T-helper 9 cell (primary cell): ENCODE data around the gene OFD1.

Source experiments
- DNase-seq: peaks from one replicate; pipeline ENCODE4 v3.0.0-alpha.2; 2020

OFD1 gene

GRCh38 chrX:13752646-13753045 lies 18.1 kb downstream of the OFD1 start:
- DNase-seq: no peak

GRCh38 chrX:13754765-13755164 lies 20.2 kb downstream of the OFD1 start:
- no peak for DNase-seq

GRCh38 chrX:13755254-13755653 lies 20.7 kb downstream of the OFD1 start:
- DNase-seq: no peak

GRCh38 chrX:13756381-13756780 lies 21.8 kb downstream of the OFD1 start:
- DNase-seq: no peak

- DNase-seq: no peak
These were observed 24.7 kb downstream of the OFD1 start for GRCh38 chrX:13759152-13759718.

- no peak for DNase-seq
These were observed 25.9 kb downstream of the OFD1 start for GRCh38 chrX:13760426-13760825.

- DNase-seq: no peak
These were observed 27.3 kb downstream of the OFD1 start for GRCh38 chrX:13761606-13762414.

- no peak for DNase-seq
These were observed 28.9 kb downstream of the OFD1 start for GRCh38 chrX:13763489-13763888.

- no peak for DNase-seq
These were observed 29.7 kb downstream of the OFD1 start for GRCh38 chrX:13764281-13764680.

- no peak for DNase-seq
These were observed 30.2 kb downstream of the OFD1 start for GRCh38 chrX:13764765-13765164.

GRCh38 chrX:13768939-13769338 lies 34.4 kb downstream of the OFD1 start:
- DNase-seq: no peak

- DNase-seq: no peak
These were observed 35.5 kb downstream of the OFD1 start for GRCh38 chrX:13770013-13770535.

- DNase-seq: no peak
These were observed 40.1 kb downstream of the OFD1 start for GRCh38 chrX:13774696-13775095.

GRCh38 chrX:13775837-13776236 lies 41.3 kb downstream of the OFD1 start:
- no peak for DNase-seq

GRCh38 chrX:13776387-13776786 lies 41.8 kb downstream of the OFD1 start:
- DNase-seq: no peak

- no peak for DNase-seq
These were observed 44.4 kb downstream of the OFD1 start for GRCh38 chrX:13778916-13779315.

- DNase-seq: no peak
These were observed 46.4 kb downstream of the OFD1 start for GRCh38 chrX:13780868-13781427.

- DNase-seq: no peak
These were observed 51.5 kb downstream of the OFD1 start for GRCh38 chrX:13786048-13786447.

- no peak for DNase-seq
These were observed 55.9 kb downstream of the OFD1 start for GRCh38 chrX:13790206-13791131.

GRCh38 chrX:13791145-13791544 lies 56.6 kb downstream of the OFD1 start:
- no peak for DNase-seq

- no peak for DNase-seq
These were observed 57.0 kb downstream of the OFD1 start for GRCh38 chrX:13791559-13791958.

GRCh38 chrX:13793897-13794296 lies 59.3 kb downstream of the OFD1 start:
- DNase-seq: no peak

- DNase-seq: no peak
These were observed 59.9 kb downstream of the OFD1 start for GRCh38 chrX:13794417-13794816.
